D721Med (cell line): ENCODE results near the gene IPO4.

Experiments
- DNase-seq: peaks from one replicate; pipeline ENCODE4 v3.0.0; 2011; ENCODE audit warnings: low spot score; ENCODE audit not compliant: insufficient read length
- FAIRE-seq: peaks from 2 replicates; lab custom pipeline; 2011; peaks lifted over from hg19 to GRCh38; lab: Jason Lieb, UNC
- CTCF ChIP-seq: IDR thresholded peaks from 2 replicates; pipeline ENCODE4 v1.5.1; 2012; ENCODE audit warnings: mild to moderate bottlenecking, control low read depth; ENCODE audit not compliant: insufficient read depth; ENCODE audit errors: missing control alignments

The IPO4 gene

GRCh38 chr14:24192933-24193332 is 4.3 kb upstream of the IPO4 start:
- no peak for TF ChIP-seq CTCF
- FAIRE-seq (no peak), DNase-seq (no peak)

DNA sequence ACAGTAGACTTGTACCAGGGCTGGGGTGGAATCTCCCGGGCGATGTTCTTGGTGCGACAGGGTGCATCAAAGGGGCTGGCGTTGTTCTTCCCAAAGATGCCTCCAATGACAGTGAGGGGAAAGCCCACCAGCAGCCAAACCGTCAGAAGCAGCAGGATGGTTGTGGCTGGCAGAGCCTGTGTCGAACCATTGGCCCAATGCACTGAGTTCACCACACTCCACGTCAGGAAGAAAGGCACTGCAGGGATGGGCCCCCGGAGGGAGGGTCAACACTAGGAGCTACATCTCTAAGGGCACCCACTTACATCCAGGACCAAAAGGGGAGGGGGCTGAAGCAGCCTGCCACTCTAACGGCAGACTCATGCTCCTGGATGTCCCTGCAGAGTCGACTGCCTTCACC is 1.8 kb upstream of the IPO4 start:
- FAIRE-seq: no peak
- TF ChIP-seq CTCF: no peak
- no peak for DNase-seq

- TF ChIP-seq CTCF: no peak
- FAIRE-seq (no peak), DNase-seq (no peak)
Measured at GRCh38 chr14:24189460-24189859, 844 bp upstream of the IPO4 start.

DNA sequence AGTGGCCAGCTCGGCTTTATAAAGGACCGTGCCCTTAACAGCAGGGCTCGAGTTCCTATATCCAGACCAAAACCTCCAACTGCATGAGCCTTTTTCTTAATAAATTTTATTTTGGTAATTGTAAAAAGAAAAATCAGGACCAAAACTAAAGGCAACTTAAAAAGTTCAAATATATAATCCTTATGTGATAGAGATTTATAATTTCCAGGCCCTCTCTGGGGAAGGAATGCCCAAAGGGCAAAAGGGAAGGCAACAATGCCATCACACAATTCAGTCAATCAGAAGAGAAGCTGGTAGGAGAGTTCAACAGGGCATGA is 401 bp upstream of the IPO4 start:
- no peak for DNase-seq
- no peak for TF ChIP-seq CTCF
- no peak for FAIRE-seq

- DNase-seq: no peak
- no peak for FAIRE-seq
- TF ChIP-seq CTCF: no peak
Measured at GRCh38 chr14:24187539-24187915, 1.1 kb downstream of the IPO4 start.

DNA sequence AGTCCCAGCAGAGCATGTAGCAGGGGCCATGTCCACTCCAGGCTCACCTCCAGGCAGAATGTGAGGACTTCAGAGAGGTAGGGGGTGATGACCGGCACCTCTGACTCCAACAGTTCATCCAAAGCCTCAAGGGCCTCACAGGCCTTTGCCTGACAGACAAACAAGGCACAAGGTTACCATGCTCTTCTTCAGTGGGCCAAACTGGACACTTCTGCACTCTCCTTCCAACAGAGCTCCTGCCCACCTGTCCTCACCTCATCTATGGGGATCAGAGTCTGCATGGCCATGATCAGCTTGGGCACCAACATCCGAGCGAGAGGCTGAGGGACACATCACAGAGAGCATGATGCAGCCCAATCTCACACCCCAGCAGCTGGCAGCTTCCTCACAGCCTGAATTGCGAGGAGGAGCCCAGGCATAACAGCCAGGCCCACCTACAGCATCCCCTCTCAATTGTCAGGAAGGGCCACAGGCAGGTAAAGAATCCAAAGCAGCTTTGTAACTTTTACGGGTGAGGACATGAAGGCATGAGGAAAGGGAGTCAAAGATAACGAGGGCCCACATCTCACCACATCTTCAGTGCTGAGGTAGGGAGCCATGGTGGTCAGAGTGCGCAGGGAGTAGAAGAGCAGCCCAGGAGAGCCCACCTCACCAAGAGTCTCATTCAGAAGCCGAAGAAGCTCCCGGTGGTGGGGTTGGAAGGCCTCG is 1.6 kb downstream of the IPO4 start:
- FAIRE-seq (no peak), DNase-seq (no peak)
- TF ChIP-seq CTCF: no peak

- TF ChIP-seq CTCF: no peak
- DNase-seq (no peak), FAIRE-seq (no peak)
Measured at GRCh38 chr14:24185741-24186140, 2.9 kb downstream of the IPO4 start.
